NCI-H187 (cell line): Measurements from ENCODE around the gene FAM167B.
"Not testable (repeated sequence)": the region's sequence is repeated elsewhere in the genome, so short reads cannot be mapped to it uniquely, and the experiment has no call there.

Experiments used
- DNase-seq, 2 experiments: peaks; one replicate each; lab custom pipeline; 2025; lab: John Stamatoyannopoulos, UW

Gene FAM167B

GRCh38 chr1:32263236-32263593 lies 16.2 kb downstream of the FAM167B start:
- not testable (repeated sequence) for DNase-seq

- DNase-seq: no peak
These were observed 16.7 kb downstream of the FAM167B start for GRCh38 chr1:32263744-32264143.

GRCh38 chr1:32265846-32266245 lies 18.8 kb downstream of the FAM167B start:
- no peak for DNase-seq

GRCh38 chr1:32266921-32267591 lies 20.0 kb downstream of the FAM167B start:
- DNase-seq: no peak

- DNase-seq: no peak
These were observed 22.7 kb downstream of the FAM167B start for GRCh38 chr1:32269744-32270143.

GRCh38 chr1:32272557-32273390 lies 25.8 kb downstream of the FAM167B start:
- DNase-seq: no peak

GRCh38 chr1:32273391-32274208 lies 26.6 kb downstream of the FAM167B start:
- DNase-seq: peak in 1 of 2 experiments; percentile 2

- DNase-seq: no peak
These were observed 27.8 kb downstream of the FAM167B start for GRCh38 chr1:32274646-32275340.

- DNase-seq: no peak
These were observed 28.4 kb downstream of the FAM167B start for GRCh38 chr1:32275424-32275823.

GRCh38 chr1:32276032-32276782 lies 29.2 kb downstream of the FAM167B start:
- DNase-seq: no peak

- not testable (repeated sequence) for DNase-seq
These were observed 37.8 kb downstream of the FAM167B start for GRCh38 chr1:32284777-32285176.

- DNase-seq: no peak
These were observed 38.6 kb downstream of the FAM167B start for GRCh38 chr1:32285658-32286057.

- no peak for DNase-seq
These were observed 39.7 kb downstream of the FAM167B start for GRCh38 chr1:32286763-32287162.

- DNase-seq: no peak
These were observed 42.2 kb downstream of the FAM167B start for GRCh38 chr1:32289256-32289655.

GRCh38 chr1:32291145-32291707 lies 44.2 kb downstream of the FAM167B start:
- no peak for DNase-seq

- DNase-seq: peak; percentile 84 to 94
These were observed 44.9 kb downstream of the FAM167B start, which contains the start of gene HDAC1 for GRCh38 chr1:32291708-32292538. HDAC1 (plus strand) TSS chr1:32292083; CDS start chr1:32292170, 87 bp downstream.

GRCh38 chr1:32298211-32298610 lies 51.2 kb downstream of the FAM167B start:
- DNase-seq: not testable (repeated sequence)
